Thyroid gland (tissue), 4 donors: ENCODE measurements around the gene NMNAT1. TPM values are rescaled to one million over a fixed set of nuclear protein-coding genes. Genes with fewer than 3 reads are reported as not detected.
A peak's percentile ranks its signal among the peaks of the same experiment; 100 is the strongest.

ENCODE experiments used
- DNase-seq, 2 donors: peaks; one replicate each; pipeline ENCODE4 v3.0.0-alpha.2; 2019
- H3K27ac ChIP-seq, 3 donors: fragments of 200-600 bp; sonication (generic); 1 replicate in 2 of 3; 2 replicates in 1 of 3; pipeline ENCODE4 v1.5.1; 2016 to 2019; ENCODE audit warnings: mild to moderate bottlenecking in 1 of 3, moderate library complexity in 1 of 3
- H3K27me3 ChIP-seq: fragments of 200-600 bp; sonication (generic); one replicate; pipeline ENCODE4 v1.5.1; 2019
- H3K36me3 ChIP-seq, 2 donors: fragments of 200-600 bp; sonication (generic); one replicate each; pipeline ENCODE4 v1.5.1; 2016 to 2019
- H3K4me1 ChIP-seq, 2 donors: fragments of 200-600 bp; sonication (generic); one replicate each; pipeline ENCODE4 v1.5.1; 2017 to 2019
- H3K4me3 ChIP-seq, 3 donors: fragments of 200-600 bp; sonication (generic); replicated peaks in 1 of 3; 1 replicate in 2 of 3; 2 replicates in 1 of 3; pipeline ENCODE4 v1.5.1; 2016; ENCODE audit warnings: mild to moderate bottlenecking in 1 of 3
- H3K9me3 ChIP-seq: fragments of 200-600 bp; sonication (generic); one replicate; pipeline ENCODE4 v1.5.1; 2017
- POLR2A ChIP-seq, 2 donors: fragments of 450-650 bp; IDR thresholded peaks; one replicate each; pipeline ENCODE4 v1.6.1; 2017; ENCODE audit warnings: antibody characterized with exemption in 2 of 2, mild to moderate bottlenecking in 2 of 2, moderate library complexity in 1 of 2
- WGBS, 2 donors: methylation state at CpG; one replicate each; pipeline ENCODE4 v1.1.5; 2017; 5-methylcytosine and 5-hydroxymethylcytosine counted together
- intact Hi-C: fragments of 100-400 bp; cut with DNase I; formaldehyde crosslinking; loops from one replicate; pipeline ENCODE4 v1.15.1; 2023
- total RNA-seq, 4 donors: library from RNA; depleted of rRNA; stranded (reverse); fragments of >200 nt; gene quantifications; one replicate each; pipeline ENCODE4 v1.2.3, GENCODE V29; 2016
- TF ChIP-seq, protein P1 (sequence below), 6 experiments: fragments of 200-600 bp in 3 of 6; fragments of 450-650 bp in 3 of 6; sonication (generic) in 3 of 6; IDR thresholded peaks; one replicate each; pipeline ENCODE4 v1.5.1; 2016 to 2019; ENCODE audit warnings: antibody characterized with exemption in 6 of 6, mild to moderate bottlenecking in 2 of 6, inconsistent platforms in 1 of 6, moderate library complexity in 1 of 6

The NMNAT1 gene
- total RNA-seq, 4 donors from 2014 or later, result 10.7 to 18.4 (median 14.7) TPM

DNA sequence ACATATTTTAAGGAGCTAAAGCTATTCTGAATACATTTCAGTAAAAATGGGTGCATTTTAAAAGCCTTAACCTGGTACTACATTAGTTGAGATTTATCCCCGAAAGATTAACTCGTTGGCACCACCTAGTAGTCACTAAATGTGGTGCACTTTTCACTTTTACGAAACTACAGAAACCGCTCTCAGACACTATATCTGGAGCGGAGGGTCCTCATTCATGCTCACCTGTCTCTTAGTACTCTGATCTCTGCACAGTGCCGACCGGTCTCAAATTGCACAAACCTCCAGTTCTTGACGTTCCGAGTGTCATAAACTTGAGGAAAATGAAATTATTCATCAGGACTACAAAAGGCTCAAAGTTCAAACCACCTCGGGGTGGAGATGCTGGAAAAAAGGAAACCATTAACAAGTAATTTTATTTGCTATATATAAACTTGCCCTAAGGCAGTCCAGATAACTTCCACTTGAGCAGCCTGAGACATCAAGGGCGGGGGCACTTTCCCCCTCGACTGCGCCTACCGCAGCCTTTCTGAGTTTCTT lies 806 bp upstream of the NMNAT1 start:
- H3K27ac ChIP-seq, result peak overlapping the region; percentile 75 to 84 (median 80)
- H3K4me3 ChIP-seq, result peak overlapping the region; percentile 63 to 67 (median 63)
- intact Hi-C loops, result loop anchor here (5.0 kb wide), 1 partner anchor 90 kb away; the partner anchor contains the start of gene UBE4B
- TF ChIP-seq POLR2A (IDR thresholded peaks at IDR 0.05), result no peak
- TF ChIP-seq, protein P1, sequence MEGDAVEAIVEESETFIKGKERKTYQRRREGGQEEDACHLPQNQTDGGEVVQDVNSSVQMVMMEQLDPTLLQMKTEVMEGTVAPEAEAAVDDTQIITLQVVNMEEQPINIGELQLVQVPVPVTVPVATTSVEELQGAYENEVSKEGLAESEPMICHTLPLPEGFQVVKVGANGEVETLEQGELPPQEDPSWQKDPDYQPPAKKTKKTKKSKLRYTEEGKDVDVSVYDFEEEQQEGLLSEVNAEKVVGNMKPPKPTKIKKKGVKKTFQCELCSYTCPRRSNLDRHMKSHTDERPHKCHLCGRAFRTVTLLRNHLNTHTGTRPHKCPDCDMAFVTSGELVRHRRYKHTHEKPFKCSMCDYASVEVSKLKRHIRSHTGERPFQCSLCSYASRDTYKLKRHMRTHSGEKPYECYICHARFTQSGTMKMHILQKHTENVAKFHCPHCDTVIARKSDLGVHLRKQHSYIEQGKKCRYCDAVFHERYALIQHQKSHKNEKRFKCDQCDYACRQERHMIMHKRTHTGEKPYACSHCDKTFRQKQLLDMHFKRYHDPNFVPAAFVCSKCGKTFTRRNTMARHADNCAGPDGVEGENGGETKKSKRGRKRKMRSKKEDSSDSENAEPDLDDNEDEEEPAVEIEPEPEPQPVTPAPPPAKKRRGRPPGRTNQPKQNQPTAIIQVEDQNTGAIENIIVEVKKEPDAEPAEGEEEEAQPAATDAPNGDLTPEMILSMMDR (IDR thresholded peaks at IDR 0.05), result peak in 5 of 6 experiments; percentile 26 to 64 (median 56)
- H3K4me1 ChIP-seq, result peaks cover 10 to 18% of the 10 kb centered on the region in 2 donors
- no peaks in the 10 kb centered on the region for H3K9me3 ChIP-seq
- no peaks in the 10 kb centered on the region for H3K27me3 ChIP-seq
- 0 to 1% methylated on average over 14 of the region's 14 CpGs for WGBS, 2 donors
- DNase-seq, result peak in 1 of 2 donors; percentile 12
- no peaks in the 10 kb centered on the region for H3K36me3 ChIP-seq

DNA sequence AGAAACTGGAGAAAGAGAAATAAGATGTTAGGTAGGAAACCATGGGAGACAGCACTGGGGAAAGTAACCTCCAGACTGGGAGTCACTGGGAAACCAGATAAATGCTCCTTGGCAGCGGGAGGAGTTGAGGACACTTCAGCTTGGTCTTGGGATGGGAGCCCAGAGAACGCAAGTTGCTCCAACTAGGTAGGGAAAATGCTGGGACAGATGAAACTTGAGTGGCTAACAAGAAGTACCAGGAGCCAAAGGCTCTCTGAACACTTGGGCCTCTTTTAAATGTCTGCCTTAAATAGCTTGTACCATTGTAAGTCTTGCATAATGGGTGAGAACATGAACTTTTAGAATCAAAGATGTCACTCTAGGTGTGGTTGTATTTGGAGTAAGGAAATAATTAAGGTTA lies 3.0 kb downstream of the NMNAT1 start:
- H3K4me1 ChIP-seq, result peaks cover 10 to 18% of the 10 kb centered on the region in 2 donors
- no peak for TF ChIP-seq POLR2A (IDR thresholded peaks at IDR 0.05)
- TF ChIP-seq, protein P1 (IDR thresholded peaks at IDR 0.05), result no peak
- no peaks in the 10 kb centered on the region for H3K27me3 ChIP-seq
- peak in 1 of 2 donors; percentile 11 for DNase-seq
- no peak overlapping the region for H3K4me3 ChIP-seq
- no peaks in the 10 kb centered on the region for H3K9me3 ChIP-seq
- intact Hi-C loops, result no loop called here
- H3K27ac ChIP-seq, result no peak overlapping the region
- WGBS, 2 donors, result 64 to 82% methylated on average over 2 of the region's 2 CpGs
- H3K36me3 ChIP-seq, result no peaks in the 10 kb centered on the region

DNA sequence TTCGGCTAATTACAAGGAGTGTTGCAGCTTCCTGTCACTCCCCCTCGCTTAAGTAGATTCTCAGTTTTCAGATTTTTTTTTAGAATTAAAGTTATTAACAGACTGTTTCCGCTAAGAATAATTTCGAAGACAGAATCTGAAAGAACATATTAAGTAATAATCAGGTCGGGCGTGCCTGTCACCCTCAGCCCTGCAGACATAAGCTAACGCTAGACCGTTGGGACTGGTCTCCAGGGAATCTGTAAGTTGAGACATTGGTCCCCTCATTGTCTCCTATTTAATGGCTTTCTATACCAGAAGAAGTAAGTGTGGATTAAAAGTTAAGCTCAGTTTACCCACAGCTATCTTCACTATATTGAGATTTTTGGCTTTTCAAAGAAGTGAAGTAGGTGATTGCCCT lies 14.5 kb downstream of the NMNAT1 start:
- H3K4me1 ChIP-seq, result no peaks in the 10 kb centered on the region
- no peaks in the 10 kb centered on the region for H3K27me3 ChIP-seq
- no peak overlapping the region for H3K4me3 ChIP-seq
- WGBS, 2 donors, result 93 to 94% methylated on average over 8 of the region's 8 CpGs
- intact Hi-C loops, result loop anchor here (10.0 kb wide), 1 partner anchor 207 kb away; no protein-coding TSS in a partner anchor
- no peak overlapping the region for H3K27ac ChIP-seq
- DNase-seq, result no peak
- H3K36me3 ChIP-seq, result no peaks in the 10 kb centered on the region
- no peak for TF ChIP-seq POLR2A (IDR thresholded peaks at IDR 0.05)
- TF ChIP-seq, protein P1 (IDR thresholded peaks at IDR 0.05), result no peak
- H3K9me3 ChIP-seq, result no peaks in the 10 kb centered on the region

DNA sequence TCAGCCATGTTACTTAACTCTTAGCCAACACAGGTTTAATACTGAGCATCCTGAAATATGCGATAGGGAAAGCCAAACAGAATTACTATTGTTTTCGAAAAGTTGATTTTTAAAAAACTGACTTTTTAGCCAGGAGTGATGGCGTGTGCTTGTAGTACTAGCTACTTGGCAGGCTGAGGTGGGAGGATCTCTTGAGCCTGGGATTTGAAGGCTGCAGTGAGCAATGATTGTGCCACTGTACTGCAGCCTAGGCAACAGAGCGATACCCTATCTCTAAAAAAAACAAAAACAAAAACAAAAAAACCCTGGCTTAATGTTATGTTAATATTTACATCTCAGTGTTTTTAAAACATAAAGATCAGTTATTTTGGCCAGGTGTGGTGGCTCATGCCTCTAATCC lies 16.7 kb downstream of the NMNAT1 start:
- no peak overlapping the region for H3K4me3 ChIP-seq
- H3K36me3 ChIP-seq, result no peaks in the 10 kb centered on the region
- intact Hi-C loops, result no loop called here
- H3K27me3 ChIP-seq, result no peaks in the 10 kb centered on the region
- no peaks in the 10 kb centered on the region for H3K9me3 ChIP-seq
- 77 to 91% methylated on average over 4 of the region's 4 CpGs for WGBS, 2 donors
- no peak overlapping the region for H3K27ac ChIP-seq
- no peaks in the 10 kb centered on the region for H3K4me1 ChIP-seq
- no peak for TF ChIP-seq POLR2A (IDR thresholded peaks at IDR 0.05)
- TF ChIP-seq, protein P1 (IDR thresholded peaks at IDR 0.05), result no peak
- DNase-seq, result no peak

DNA sequence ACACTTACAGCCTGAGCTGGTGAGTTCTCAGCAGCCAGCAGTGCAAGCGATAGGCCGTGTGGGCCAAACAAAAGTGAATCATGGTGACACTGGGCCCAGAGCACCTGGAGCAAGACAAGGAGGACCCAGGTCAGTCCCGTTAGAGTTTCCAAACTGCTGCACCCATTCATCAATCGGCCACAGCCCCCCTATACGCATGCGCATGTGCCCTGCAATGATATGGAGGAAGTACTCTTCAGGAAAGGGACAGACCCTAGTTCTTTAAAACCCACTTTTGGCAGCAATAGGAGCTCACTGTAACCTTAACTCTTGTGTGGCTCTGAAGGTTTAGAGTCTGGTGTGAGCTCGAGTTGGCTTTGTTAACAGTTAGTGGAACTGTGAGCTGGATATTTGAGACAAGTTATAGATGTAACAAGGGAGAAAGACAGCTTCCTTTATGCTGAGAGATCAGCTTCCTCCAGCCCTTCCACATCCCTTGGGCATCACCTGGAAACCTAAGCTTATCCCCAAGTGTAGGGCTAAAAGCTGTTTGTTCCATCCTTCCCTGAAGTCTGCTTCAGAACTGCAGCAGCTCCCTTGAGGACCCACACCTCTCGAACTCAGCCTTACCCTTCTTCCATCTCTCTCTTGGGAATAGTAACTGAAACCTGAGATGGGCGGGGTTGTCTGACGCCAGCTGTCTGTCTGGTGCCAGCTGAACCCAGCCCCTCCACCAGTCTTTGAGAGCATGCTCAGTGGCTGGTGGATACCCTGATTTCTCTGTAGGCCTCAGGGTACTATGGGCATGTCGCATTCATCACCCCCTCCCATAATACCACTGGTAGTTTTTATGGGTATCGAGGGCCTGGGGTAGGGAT lies 17.7 kb downstream of the NMNAT1 start:
- intact Hi-C loops, result no loop called here
- TF ChIP-seq POLR2A (IDR thresholded peaks at IDR 0.05), result no peak
- TF ChIP-seq, protein P1 (IDR thresholded peaks at IDR 0.05), result no peak
- H3K4me1 ChIP-seq, result no peaks in the 10 kb centered on the region
- H3K36me3 ChIP-seq, result no peaks in the 10 kb centered on the region
- no peaks in the 10 kb centered on the region for H3K9me3 ChIP-seq
- DNase-seq, result peak; percentile 2 to 13
- H3K27me3 ChIP-seq, result no peaks in the 10 kb centered on the region
- no peak overlapping the region for H3K27ac ChIP-seq
- no peak overlapping the region for H3K4me3 ChIP-seq
- 79 to 85% methylated on average over 12 of the region's 12 CpGs for WGBS, 2 donors
